MM.1S (cell line): ENCODE data around the gene GFI1.

Experiments
- DNase-seq: peaks from one replicate; pipeline ENCODE4 v3.0.0-alpha.2; 2015
- H2AFZ ChIP-seq: fragments of 300-600 bp; sonication (generic); 2 replicates; pipeline ENCODE4 v1.6.0; 2016; ENCODE audit warnings: antibody characterized with exemption, low read length
- H3F3A ChIP-seq: fragments of 300-600 bp; sonication (generic); 2 replicates; pipeline ENCODE4 v1.6.1; 2016; ENCODE audit warnings: mild to moderate bottlenecking, antibody characterized with exemption, low read length, moderate library complexity, mixed read lengths; ENCODE audit not compliant: insufficient read depth
- H3K27ac ChIP-seq: fragments of 300-600 bp; sonication (generic); 2 replicates; pipeline ENCODE4 v1.5.1; 2016; ENCODE audit warnings: mild to moderate bottlenecking, low read length
- H3K27me3 ChIP-seq: fragments of 300-600 bp; sonication (generic); replicated peaks from 2 replicates; pipeline ENCODE4 v1.6.0; 2016; ENCODE audit warnings: low read length; ENCODE audit not compliant: insufficient read depth
- H3K36me3 ChIP-seq: fragments of 300-600 bp; sonication (generic); replicated peaks from 2 replicates; pipeline ENCODE4 v1.6.1; 2016; ENCODE audit warnings: mild to moderate bottlenecking, low read length, mixed read lengths; ENCODE audit not compliant: insufficient read depth
- H3K4me1 ChIP-seq: fragments of 300-600 bp; sonication (generic); 2 replicates; pipeline ENCODE4 v1.6.1; 2016; ENCODE audit warnings: low read length, mixed read lengths
- H3K4me2 ChIP-seq: fragments of 300-600 bp; sonication (generic); 2 replicates; pipeline ENCODE4 v1.6.0; 2016; ENCODE audit warnings: low read depth, low read length
- H3K4me3 ChIP-seq: fragments of 300-600 bp; sonication (generic); 2 replicates; pipeline ENCODE4 v1.5.1; 2016; ENCODE audit warnings: low read length, mixed read lengths
- H3K79me2 ChIP-seq: fragments of 300-600 bp; sonication (generic); 2 replicates; pipeline ENCODE4 v1.6.1; 2016; ENCODE audit warnings: mixed run types, low read length, mixed read lengths
- H3K9ac ChIP-seq: fragments of 300-600 bp; sonication (generic); 2 replicates; pipeline ENCODE4 v1.6.1; 2016; ENCODE audit warnings: low read length, mixed read lengths
- H3K9me2 ChIP-seq: fragments of 300-600 bp; sonication (generic); replicated peaks from 2 replicates; pipeline ENCODE4 v1.6.1; 2016; ENCODE audit warnings: mild to moderate bottlenecking, low read length, mixed read lengths; ENCODE audit not compliant: insufficient read depth
- H3K9me3 ChIP-seq: fragments of 300-600 bp; sonication (generic); replicated peaks from 2 replicates; pipeline ENCODE4 v1.6.1; 2016; ENCODE audit warnings: mild to moderate bottlenecking, low read length, mixed read lengths; ENCODE audit not compliant: insufficient read depth
- H4K20me1 ChIP-seq: fragments of 300-600 bp; sonication (generic); 2 replicates; pipeline ENCODE4 v1.6.1; 2016; ENCODE audit warnings: mild to moderate bottlenecking, low read length, moderate library complexity, mixed read lengths; ENCODE audit not compliant: insufficient read depth
- EZH2 ChIP-seq: fragments of 300-600 bp; sonication (generic); optimal IDR thresholded peaks from 2 replicates; pipeline ENCODE3; 2017; ENCODE audit warnings: low read depth, mild to moderate bottlenecking, antibody characterized with exemption, low read length, mixed read lengths
- EZH2phosphoT487 ChIP-seq: fragments of 300-600 bp; sonication (generic); IDR thresholded peaks from 2 replicates; pipeline ENCODE4 v1.6.1; 2018; ENCODE audit warnings: antibody characterized with exemption, low read length
- TF ChIP-seq, protein P1 (sequence below): fragments of 300-600 bp; sonication (generic); IDR thresholded peaks from 2 replicates; pipeline ENCODE4 v1.5.1; 2016; ENCODE audit warnings: antibody characterized with exemption, low read length, mixed read lengths

Gene GFI1

DNA sequence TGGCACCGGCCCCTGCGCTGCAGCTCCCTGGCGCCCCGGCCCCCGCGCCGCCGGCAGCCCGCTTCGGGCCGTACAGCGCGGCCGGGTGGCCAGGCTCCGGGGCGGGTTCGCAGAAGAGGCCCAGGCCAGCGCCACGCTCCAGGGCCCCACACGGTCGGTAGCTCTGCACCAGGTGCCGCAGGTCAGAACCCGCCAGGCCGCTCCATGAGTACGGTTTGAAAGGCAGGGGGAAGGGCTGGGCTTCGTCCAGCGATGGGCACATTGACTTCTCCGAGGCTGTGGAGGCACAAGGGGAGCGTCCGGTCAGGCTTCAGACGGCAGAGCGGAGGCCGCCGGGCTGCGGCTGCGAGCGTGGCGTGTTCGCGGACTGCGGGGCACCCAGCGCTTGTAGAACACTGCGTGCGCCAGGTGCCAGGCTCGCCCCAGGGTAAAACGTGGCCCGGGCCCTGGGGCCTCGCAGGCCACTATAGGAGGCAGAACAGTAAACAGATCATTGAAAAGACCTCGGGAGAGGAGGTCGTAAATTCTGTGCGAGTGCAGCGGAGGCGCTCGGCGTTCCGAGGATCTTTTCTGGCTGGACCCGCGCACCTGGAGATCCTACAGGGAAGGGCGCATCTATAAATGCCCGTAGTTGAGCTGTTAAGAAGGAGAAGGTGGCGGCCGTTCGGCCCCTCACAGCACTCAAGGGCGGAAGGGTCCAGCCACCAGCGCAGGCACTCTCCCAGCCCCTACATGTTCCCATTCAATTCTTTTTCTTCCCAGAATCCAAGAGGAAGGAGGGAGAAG lies 5.7 kb downstream of the GFI1 start:
- no peaks in the 10 kb centered on the region for H3K27me3 ChIP-seq
- no peak overlapping the region for H2AFZ ChIP-seq
- no peak overlapping the region for H3K27ac ChIP-seq
- no peaks in the 10 kb centered on the region for H3K36me3 ChIP-seq
- no peaks in the 10 kb centered on the region for H3K9me2 ChIP-seq
- no peak overlapping the region for H3K9ac ChIP-seq
- no peak overlapping the region for H3K4me2 ChIP-seq
- TF ChIP-seq EZH2, result no peak
- TF ChIP-seq, protein P1, sequence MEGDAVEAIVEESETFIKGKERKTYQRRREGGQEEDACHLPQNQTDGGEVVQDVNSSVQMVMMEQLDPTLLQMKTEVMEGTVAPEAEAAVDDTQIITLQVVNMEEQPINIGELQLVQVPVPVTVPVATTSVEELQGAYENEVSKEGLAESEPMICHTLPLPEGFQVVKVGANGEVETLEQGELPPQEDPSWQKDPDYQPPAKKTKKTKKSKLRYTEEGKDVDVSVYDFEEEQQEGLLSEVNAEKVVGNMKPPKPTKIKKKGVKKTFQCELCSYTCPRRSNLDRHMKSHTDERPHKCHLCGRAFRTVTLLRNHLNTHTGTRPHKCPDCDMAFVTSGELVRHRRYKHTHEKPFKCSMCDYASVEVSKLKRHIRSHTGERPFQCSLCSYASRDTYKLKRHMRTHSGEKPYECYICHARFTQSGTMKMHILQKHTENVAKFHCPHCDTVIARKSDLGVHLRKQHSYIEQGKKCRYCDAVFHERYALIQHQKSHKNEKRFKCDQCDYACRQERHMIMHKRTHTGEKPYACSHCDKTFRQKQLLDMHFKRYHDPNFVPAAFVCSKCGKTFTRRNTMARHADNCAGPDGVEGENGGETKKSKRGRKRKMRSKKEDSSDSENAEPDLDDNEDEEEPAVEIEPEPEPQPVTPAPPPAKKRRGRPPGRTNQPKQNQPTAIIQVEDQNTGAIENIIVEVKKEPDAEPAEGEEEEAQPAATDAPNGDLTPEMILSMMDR, result no peak
- no peak for TF ChIP-seq EZH2phosphoT487
- no peaks in the 10 kb centered on the region for H3K4me1 ChIP-seq
- H4K20me1 ChIP-seq, result no peaks in the 10 kb centered on the region
- no peak for DNase-seq
- H3K4me3 ChIP-seq, result no peak overlapping the region
- peaks cover 24% of the 10 kb centered on the region for H3F3A ChIP-seq
- no peaks in the 10 kb centered on the region for H3K9me3 ChIP-seq
- H3K79me2 ChIP-seq, result peaks cover 27% of the 10 kb centered on the region

DNA sequence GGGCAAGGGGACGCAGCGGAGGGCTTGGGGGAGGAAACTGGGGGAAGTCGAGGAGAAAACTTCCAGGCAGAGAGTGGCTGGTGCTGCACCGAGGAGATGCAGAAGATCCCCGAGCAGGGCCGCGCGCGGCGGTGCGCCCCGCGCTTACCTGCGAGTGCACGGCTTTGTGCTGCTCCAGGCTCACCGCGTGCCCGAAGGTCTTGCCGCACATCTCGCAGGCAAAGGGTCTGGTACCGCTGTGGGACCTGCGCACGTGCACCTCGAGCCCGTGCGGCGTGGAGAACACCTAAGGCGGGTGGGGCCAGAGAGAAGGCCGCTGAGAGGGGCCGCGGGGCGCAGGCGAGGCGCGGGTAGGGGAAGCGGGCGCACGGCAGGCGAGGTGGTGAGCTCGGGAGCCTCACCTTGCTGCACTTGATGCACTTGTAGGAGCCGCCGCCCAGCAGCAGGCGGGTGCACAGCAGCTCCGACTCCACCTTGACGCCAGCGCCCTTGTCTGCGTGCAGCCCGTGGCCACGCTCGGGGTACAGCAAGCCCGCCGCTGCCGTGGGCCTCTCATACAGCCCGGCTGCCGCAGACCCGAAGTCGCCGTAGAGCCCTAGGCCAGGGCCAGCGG lies 6.4 kb downstream of the GFI1 start:
- TF ChIP-seq EZH2 (no peak), EZH2phosphoT487 (no peak)
- TF ChIP-seq, protein P1, result no peak
- Histone ChIP-seq H3K9ac (no peak overlapping the region), H3K36me3 (no peaks in the 10 kb centered on the region), H3K4me2 (no peak overlapping the region), H2AFZ (no peak overlapping the region), H3K4me1 (no peaks in the 10 kb centered on the region), H3K27me3 (no peaks in the 10 kb centered on the region), H3K27ac (no peak overlapping the region), H3K4me3 (no peak overlapping the region), H3K9me2 (no peaks in the 10 kb centered on the region), H3K9me3 (no peaks in the 10 kb centered on the region), H3K79me2 (peaks cover 27% of the 10 kb centered on the region), H3F3A (peaks cover 17% of the 10 kb centered on the region), H4K20me1 (no peaks in the 10 kb centered on the region)
- DNase-seq, result no peak

DNA sequence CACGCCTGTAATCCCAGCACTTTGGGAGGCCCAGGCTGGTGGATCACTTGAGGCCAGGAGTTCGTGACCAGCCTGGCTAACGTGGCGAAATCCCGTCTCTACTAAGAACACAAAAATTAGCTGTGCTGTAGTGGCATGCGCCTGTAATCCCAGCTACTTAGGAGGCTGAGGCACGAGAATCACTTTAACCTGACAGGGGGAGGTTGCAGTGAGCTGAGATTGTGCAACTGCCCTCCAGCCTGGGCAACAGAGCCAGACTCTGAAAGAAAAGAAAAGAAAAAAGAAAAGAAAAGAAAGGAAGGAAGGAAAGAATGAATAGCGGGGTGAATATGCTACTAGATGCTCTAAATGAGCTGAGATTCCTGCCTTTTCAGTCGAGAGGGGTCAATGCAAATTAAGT lies 7.1 kb downstream of the GFI1 start:
- Histone ChIP-seq H3K4me2 (no peak overlapping the region), H3K4me1 (no peaks in the 10 kb centered on the region), H3K27ac (no peak overlapping the region), H3K79me2 (peaks cover 27% of the 10 kb centered on the region), H3K9me2 (no peaks in the 10 kb centered on the region), H3K4me3 (no peak overlapping the region), H3K9ac (no peak overlapping the region), H3F3A (peaks cover 10% of the 10 kb centered on the region; the same call in 1 of the 2 replicates), H2AFZ (no peak overlapping the region), H3K36me3 (no peaks in the 10 kb centered on the region), H4K20me1 (no peaks in the 10 kb centered on the region), H3K27me3 (no peaks in the 10 kb centered on the region), H3K9me3 (no peaks in the 10 kb centered on the region)
- no peak for DNase-seq
- TF ChIP-seq EZH2 (no peak), EZH2phosphoT487 (no peak)
- TF ChIP-seq, protein P1, result no peak
